CD14-positive monocyte (primary cell): ENCODE data around the gene DGKI. TPM values are rescaled to one million over a fixed set of nuclear protein-coding genes. Genes with fewer than 3 reads are reported as not detected.
A peak's percentile ranks its signal among the peaks of the same experiment; 100 is the strongest.

Source experiments
- DNase-seq, 3 donors: peaks; one replicate each; pipeline ENCODE4 v3.0.0-alpha.2; 2011 to 2022
- H2AFZ ChIP-seq: 2 replicates; pipeline ENCODE4 v1.6.0; 2012; ENCODE audit warnings: mild to moderate bottlenecking, low read depth, low read length, inconsistent platforms; ENCODE audit not compliant: insufficient read depth, poor library complexity, severe bottlenecking
- H3K27ac ChIP-seq, 2 donors: 1 replicate in 1 of 2; 2 replicates in 1 of 2; pipeline ENCODE4 v1.5.1; 2012 to 2013; ENCODE audit warnings: low read length in 2 of 2, control low read depth in 1 of 2, inconsistent platforms in 1 of 2, low read depth in 1 of 2, mild to moderate bottlenecking in 1 of 2
- H3K27me3 ChIP-seq, 2 donors: one replicate each; pipeline versions ENCODE4 v1.6.0 to v1.6.1; 2011 to 2013; ENCODE audit warnings: low read length in 2 of 2; ENCODE audit not compliant: control insufficient read depth in 2 of 2, insufficient read depth in 2 of 2
- H3K36me3 ChIP-seq, 2 donors: replicated peaks in 1 of 2; 1 replicate in 1 of 2; 2 replicates in 1 of 2; pipeline versions ENCODE4 v1.5.1 to v1.6.1; 2012 to 2013; ENCODE audit warnings: low read length in 2 of 2, control low read depth in 1 of 2, inconsistent platforms in 1 of 2, mild to moderate bottlenecking in 1 of 2; ENCODE audit not compliant: insufficient read depth in 2 of 2, control insufficient read depth in 1 of 2
- H3K4me1 ChIP-seq, 2 donors: 1 replicate in 1 of 2; 2 replicates in 1 of 2; pipeline versions ENCODE4 v1.5.1 to v1.6.1; 2012 to 2013; ENCODE audit warnings: low read length in 2 of 2, control low read depth in 1 of 2, inconsistent platforms in 1 of 2, mild to moderate bottlenecking in 1 of 2, moderate library complexity in 1 of 2; ENCODE audit not compliant: insufficient read depth in 2 of 2, control insufficient read depth in 1 of 2
- H3K4me2 ChIP-seq: replicated peaks from 2 replicates; pipeline ENCODE3; 2012; ENCODE audit warnings: low read length, moderate library complexity, mild to moderate bottlenecking; ENCODE audit not compliant: poor library complexity, severe bottlenecking; ENCODE audit errors: extremely low read depth
- H3K4me3 ChIP-seq, 3 experiments: fragments of 200-600 bp in 1 of 3; sonication (generic) in 1 of 3; replicated peaks in 1 of 3; 1 replicate in 2 of 3; 2 replicates in 1 of 3; pipeline ENCODE4 v1.5.1; 2011 to 2013; ENCODE audit warnings: low read length in 3 of 3, mild to moderate bottlenecking in 3 of 3, control low read depth in 2 of 3, low read depth in 2 of 3, inconsistent platforms in 1 of 3, moderate library complexity in 1 of 3
- H3K79me2 ChIP-seq: 2 replicates; pipeline ENCODE4 v1.6.0; 2012; ENCODE audit warnings: mild to moderate bottlenecking, control low read depth, inconsistent platforms, low read length, moderate library complexity; ENCODE audit not compliant: insufficient read depth
- H3K9ac ChIP-seq: 2 replicates; pipeline ENCODE4 v1.6.0; 2017; ENCODE audit warnings: low read length, mild to moderate bottlenecking; ENCODE audit not compliant: insufficient read depth, poor library complexity, severe bottlenecking
- H3K9me3 ChIP-seq, 2 donors: replicated peaks in 1 of 2; 1 replicate in 1 of 2; 2 replicates in 1 of 2; pipeline versions ENCODE4 v1.5.1 to v1.6.1; 2012 to 2013; ENCODE audit warnings: low read length in 2 of 2, control low read depth in 1 of 2; ENCODE audit not compliant: control insufficient read depth in 1 of 2, insufficient read depth in 1 of 2
- H4K20me1 ChIP-seq: 2 replicates; pipeline ENCODE4 v1.6.0; 2012; ENCODE audit warnings: mild to moderate bottlenecking, low read length, control low read depth, moderate library complexity; ENCODE audit not compliant: insufficient read depth
- H3K27ac Mint-ChIP-seq, 7 donors: one replicate each; pipeline ENCODE4 v1.8.0; 2020; ENCODE audit warnings: mild to moderate bottlenecking in 7 of 7, mixed read lengths in 7 of 7, moderate library complexity in 6 of 7, inconsistent platforms in 2 of 7
- H3K27me3 Mint-ChIP-seq, 3 donors: one replicate each; pipeline ENCODE4 v1.8.0; 2021 to 2022; ENCODE audit warnings: low read depth in 3 of 3, mild to moderate bottlenecking in 3 of 3, mixed read lengths in 3 of 3, moderate library complexity in 3 of 3, inconsistent platforms in 1 of 3
- H3K36me3 Mint-ChIP-seq, 2 donors: one replicate each; pipeline ENCODE4 v1.8.0; 2020; ENCODE audit warnings: mixed read lengths in 2 of 2, inconsistent platforms in 1 of 2, mild to moderate bottlenecking in 1 of 2
- H3K4me1 Mint-ChIP-seq: one replicate; pipeline ENCODE4 v1.8.0; 2020; ENCODE audit warnings: mild to moderate bottlenecking, mixed read lengths
- H3K4me3 Mint-ChIP-seq, 2 donors: one replicate each; pipeline ENCODE4 v1.8.0; 2020; ENCODE audit warnings: mild to moderate bottlenecking in 2 of 2, mixed read lengths in 2 of 2, moderate library complexity in 1 of 2
- H3K9me3 Mint-ChIP-seq, 7 donors: one replicate each; pipeline ENCODE4 v1.8.0; 2020 to 2022; ENCODE audit warnings: mixed read lengths in 7 of 7, mild to moderate bottlenecking in 6 of 7, moderate library complexity in 6 of 7, inconsistent platforms in 2 of 7
- WGBS: methylation state at CpG from one replicate; pipeline ENCODE4 v1.1.5; 2013; ENCODE audit warnings: missing lambda C conversion rate; ENCODE audit not compliant: insufficient coverage; 5-methylcytosine and 5-hydroxymethylcytosine counted together
- intact Hi-C, 2 donors: fragments of 100-400 bp; cut with micrococcal nuclease; formaldehyde crosslinking; loops; one replicate each; pipeline versions ENCODE4 v1.15.0 to v1.15.1; 2023
- polyA plus RNA-seq, 3 donors: library from polyadenylated mRNA; depleted of rRNA in 1 of 3; unstranded in 2 of 3; stranded (reverse) in 1 of 3; fragments of 300-500 nt in 2 of 3; fragments of >200 nt in 1 of 3; fragmentation: Illumina TruSeq in 2 of 3; gene quantifications; 1 replicate in 2 of 3; 2 replicates in 1 of 3; pipeline ENCODE4 v1.2.3, GENCODE V29; 2012 to 2021
- TF ChIP-seq, protein P1 (sequence below): fragments of 200-600 bp; IDR thresholded peaks from one replicate; pipeline ENCODE4 v1.8.0; 2022; ENCODE audit warnings: antibody characterized with exemption, mild to moderate bottlenecking

Gene DGKI
- polyA plus RNA-seq, 3 donors, result not detected

GRCh38 chr7:137753067-137753466 lies 93.7 kb downstream of the DGKI start:
- H3K4me1 Mint-ChIP-seq, result peaks cover 45% of the 10 kb centered on the region
- H3K27me3 Mint-ChIP-seq, result peaks cover 2 to 5% (median 3%) of the 10 kb centered on the region in 3 donors

DNA sequence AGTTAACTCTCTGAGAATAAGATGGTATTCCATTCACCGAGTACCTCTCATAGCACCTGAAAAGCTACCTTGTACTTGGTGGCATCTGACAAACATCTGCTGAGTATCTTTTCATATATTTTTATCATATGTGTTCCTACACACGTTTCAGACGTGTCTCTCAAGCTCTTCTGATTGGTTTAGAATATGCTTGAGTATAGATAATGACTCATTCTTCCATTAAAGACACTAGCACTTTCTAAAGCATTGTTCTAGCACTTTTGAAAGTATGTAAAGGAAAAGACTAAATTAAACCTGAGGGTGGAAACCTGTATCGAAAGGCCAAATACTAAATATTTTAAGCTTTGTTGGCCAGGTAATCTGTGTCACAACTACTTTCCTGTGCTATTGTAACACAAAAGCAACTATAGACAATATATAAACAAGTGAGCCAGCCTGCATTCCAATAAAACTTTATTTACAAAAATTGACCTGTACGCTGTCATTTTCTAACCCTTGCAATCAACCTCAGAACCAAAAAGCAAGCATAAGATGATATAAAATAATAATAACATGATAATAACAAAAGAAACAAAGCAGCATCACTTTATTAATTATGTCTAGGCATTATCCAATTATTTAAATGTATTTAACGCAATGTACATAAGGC lies 95.3 kb downstream of the DGKI start:
- Mint-ChIP-seq H3K9me3 (peaks cover 0 to 4% (median 0%) of the 10 kb centered on the region in 7 donors), H3K27ac (no peak overlapping the region), H3K27me3 (peaks cover 2 to 3% (median 2%) of the 10 kb centered on the region in 3 donors), H3K36me3 (no peaks in the 10 kb centered on the region), H3K4me1 (peaks cover 33% of the 10 kb centered on the region), H3K4me3 (no peak overlapping the region)
- Histone ChIP-seq H3K4me3 (no peak overlapping the region), H4K20me1 (no peaks in the 10 kb centered on the region), H3K79me2 (no peaks in the 10 kb centered on the region), H3K4me1 (peaks cover 31 to 32% of the 10 kb centered on the region in 2 donors), H3K9ac (no peak overlapping the region), H2AFZ (no peak overlapping the region), H3K27me3 (no peaks in the 10 kb centered on the region), H3K9me3 (no peaks in the 10 kb centered on the region), H3K4me2 (no peak overlapping the region), H3K36me3 (no peaks in the 10 kb centered on the region), H3K27ac (no peak overlapping the region)
- TF ChIP-seq, protein P1, sequence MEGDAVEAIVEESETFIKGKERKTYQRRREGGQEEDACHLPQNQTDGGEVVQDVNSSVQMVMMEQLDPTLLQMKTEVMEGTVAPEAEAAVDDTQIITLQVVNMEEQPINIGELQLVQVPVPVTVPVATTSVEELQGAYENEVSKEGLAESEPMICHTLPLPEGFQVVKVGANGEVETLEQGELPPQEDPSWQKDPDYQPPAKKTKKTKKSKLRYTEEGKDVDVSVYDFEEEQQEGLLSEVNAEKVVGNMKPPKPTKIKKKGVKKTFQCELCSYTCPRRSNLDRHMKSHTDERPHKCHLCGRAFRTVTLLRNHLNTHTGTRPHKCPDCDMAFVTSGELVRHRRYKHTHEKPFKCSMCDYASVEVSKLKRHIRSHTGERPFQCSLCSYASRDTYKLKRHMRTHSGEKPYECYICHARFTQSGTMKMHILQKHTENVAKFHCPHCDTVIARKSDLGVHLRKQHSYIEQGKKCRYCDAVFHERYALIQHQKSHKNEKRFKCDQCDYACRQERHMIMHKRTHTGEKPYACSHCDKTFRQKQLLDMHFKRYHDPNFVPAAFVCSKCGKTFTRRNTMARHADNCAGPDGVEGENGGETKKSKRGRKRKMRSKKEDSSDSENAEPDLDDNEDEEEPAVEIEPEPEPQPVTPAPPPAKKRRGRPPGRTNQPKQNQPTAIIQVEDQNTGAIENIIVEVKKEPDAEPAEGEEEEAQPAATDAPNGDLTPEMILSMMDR, result no peak
- intact Hi-C loops, result no loop called here
- no CpG with 5 or more reads among the region's 6 CpGs for WGBS
- DNase-seq, result no peak

More at GRCh38 chr7:137753067-137753466, 93.7 kb downstream of the DGKI start:
- Histone ChIP-seq H3K36me3 (no peaks in the 10 kb centered on the region), H3K27me3 (no peaks in the 10 kb centered on the region), H3K9me3 (no peaks in the 10 kb centered on the region), H3K4me1 (peaks cover 36 to 43% of the 10 kb centered on the region in 2 donors), H2AFZ (peak overlapping the region; percentile 32), H3K79me2 (no peaks in the 10 kb centered on the region), H3K4me3 (no peak overlapping the region), H4K20me1 (no peaks in the 10 kb centered on the region), H3K4me2 (no peak overlapping the region), H3K9ac (no peak overlapping the region), H3K27ac (no peak overlapping the region)
- H3K36me3 Mint-ChIP-seq, result no peaks in the 10 kb centered on the region
- DNase-seq, result no peak
- no peak overlapping the region for H3K27ac Mint-ChIP-seq
- WGBS, result 100% methylated on average over 2 of the region's 4 CpGs
- intact Hi-C loops, result no loop called here
- H3K4me3 Mint-ChIP-seq, result no peak overlapping the region
- TF ChIP-seq, protein P1, result no peak
- H3K9me3 Mint-ChIP-seq, result peaks cover 0 to 4% (median 0%) of the 10 kb centered on the region in 7 donors
